Measurements from ENCODE around the gene GOLGA3.

- TF ChIP-seq CTCF (optimal IDR thresholded peaks at IDR 0.05 in 1 of 3, IDR thresholded peaks at IDR 0.05 in 1 of 3, conservative IDR thresholded peaks at IDR 0.05 in 1 of 3; ENCODE audit: extremely low read depth in 1 of 3, insufficient read depth in 2 of 3, low read length in 3 of 3) (no peak), EZH2 (IDR thresholded peaks at IDR 0.05; ENCODE audit: low read length) (no peak)
Observed at GRCh38 chr12:132847363-132848356, 19.0 kb upstream of the GOLGA3 start.

Measured in keratinocyte (primary cell).